Mesenchymal stem cell (in vitro differentiated cells and primary cell): ENCODE measurements around the gene DLX5.
A peak's percentile ranks its signal among the peaks of the same experiment; 100 is the strongest.

Source experiments
- DNase-seq: peaks from one replicate; pipeline ENCODE4 v3.0.0-alpha.2; 2013
- H2AFZ ChIP-seq: one replicate; pipeline ENCODE4 v1.6.1; 2013; ENCODE audit warnings: low read depth, mild to moderate bottlenecking, control low read depth, inconsistent platforms, low read length, moderate library complexity
- H2AK5ac ChIP-seq: 2 replicates; pipeline ENCODE4 v1.6.1; 2013; ENCODE audit warnings: low read length, moderate library complexity, mild to moderate bottlenecking, inconsistent platforms; ENCODE audit not compliant: severe bottlenecking
- H2BK120ac ChIP-seq: one replicate; pipeline ENCODE4 v1.6.1; 2013; ENCODE audit warnings: low read depth, mild to moderate bottlenecking, inconsistent platforms, low read length, moderate library complexity
- H2BK12ac ChIP-seq, 2 experiments: one replicate each; pipeline ENCODE4 v1.6.1; 2013; ENCODE audit warnings: inconsistent platforms in 2 of 2, low read length in 2 of 2, mild to moderate bottlenecking in 2 of 2, moderate library complexity in 2 of 2, control low read depth in 1 of 2
- H2BK15ac ChIP-seq: one replicate; pipeline ENCODE4 v1.6.1; 2013; ENCODE audit warnings: mild to moderate bottlenecking, low read depth, inconsistent platforms; ENCODE audit not compliant: poor library complexity, severe bottlenecking
- H2BK5ac ChIP-seq: 2 replicates; pipeline ENCODE4 v1.6.1; 2013; ENCODE audit warnings: low read depth, mild to moderate bottlenecking, low read length, control low read depth, inconsistent platforms; ENCODE audit not compliant: poor library complexity, severe bottlenecking
- H3K14ac ChIP-seq, 2 experiments: one replicate each; pipeline ENCODE4 v1.6.1; 2013; ENCODE audit warnings: inconsistent platforms in 2 of 2, low read length in 2 of 2, control low read depth in 1 of 2, mild to moderate bottlenecking in 1 of 2, moderate library complexity in 1 of 2
- H3K18ac ChIP-seq, 2 experiments: one replicate each; pipeline ENCODE4 v1.6.1; 2013; ENCODE audit warnings: inconsistent platforms in 2 of 2, low read length in 2 of 2, control low read depth in 1 of 2, low read depth in 1 of 2, mild to moderate bottlenecking in 1 of 2
- H3K23ac ChIP-seq, 2 experiments: one replicate each; pipeline ENCODE4 v1.6.1; 2013; ENCODE audit warnings: inconsistent platforms in 2 of 2, low read length in 2 of 2, mild to moderate bottlenecking in 2 of 2, moderate library complexity in 2 of 2, control low read depth in 1 of 2
- H3K27ac ChIP-seq: 2 replicates; pipeline ENCODE4 v1.5.1; 2013; ENCODE audit warnings: mild to moderate bottlenecking, moderate library complexity, low read length, control low read depth, inconsistent platforms; ENCODE audit not compliant: poor library complexity, severe bottlenecking
- H3K27me3 ChIP-seq, 2 experiments: 2 replicates each; pipeline versions ENCODE4 v1.6.1 to v1.7.0; 2013; ENCODE audit warnings: low read length in 2 of 2, mild to moderate bottlenecking in 2 of 2, moderate library complexity in 2 of 2, control low read depth in 1 of 2, inconsistent platforms in 1 of 2; ENCODE audit not compliant: control insufficient read depth in 1 of 2, insufficient read depth in 1 of 2
- H3K36me3 ChIP-seq, 2 experiments: 2 replicates each; pipeline versions ENCODE4 v1.6.1 to v1.7.0; 2013; ENCODE audit warnings: low read length in 2 of 2, control low read depth in 1 of 2, inconsistent platforms in 1 of 2, low read depth in 1 of 2, mild to moderate bottlenecking in 1 of 2; ENCODE audit not compliant: insufficient read depth in 2 of 2, control insufficient read depth in 1 of 2
- H3K4ac ChIP-seq, 2 experiments: one replicate each; pipeline ENCODE4 v1.6.1; 2013; ENCODE audit warnings: inconsistent platforms in 2 of 2, low read length in 2 of 2, mild to moderate bottlenecking in 2 of 2, moderate library complexity in 2 of 2, control low read depth in 1 of 2, low read depth in 1 of 2
- H3K4me1 ChIP-seq: 2 replicates; pipeline ENCODE4 v1.6.1; 2013; ENCODE audit warnings: low read depth, low read length, control low read depth; ENCODE audit not compliant: control insufficient read depth, insufficient read depth
- H3K4me2 ChIP-seq: 2 replicates; pipeline ENCODE4 v1.6.1; 2013; ENCODE audit warnings: low read length, mild to moderate bottlenecking, inconsistent platforms; ENCODE audit not compliant: poor library complexity, severe bottlenecking
- H3K4me3 ChIP-seq, 2 experiments: 2 replicates each; pipeline versions ENCODE4 v1.5.1 to v1.7.0; 2013; ENCODE audit warnings: low read length in 2 of 2, mild to moderate bottlenecking in 2 of 2, control low read depth in 1 of 2, low read depth in 1 of 2; ENCODE audit not compliant: insufficient read depth in 1 of 2
- H3K79me1 ChIP-seq: replicated peaks from 2 replicates; pipeline ENCODE4 v1.6.1; 2013; ENCODE audit warnings: mild to moderate bottlenecking, control low read depth, low read length, inconsistent platforms; ENCODE audit not compliant: poor library complexity, severe bottlenecking
- H3K9ac ChIP-seq: 2 replicates; pipeline ENCODE4 v1.7.0; 2013; ENCODE audit warnings: mild to moderate bottlenecking, low read length, moderate library complexity
- H3K9me3 ChIP-seq: 2 replicates; pipeline ENCODE4 v1.7.0; 2013; ENCODE audit warnings: mild to moderate bottlenecking, low read length; ENCODE audit not compliant: control insufficient read depth
- H4K8ac ChIP-seq: one replicate; pipeline ENCODE4 v1.6.1; 2013; ENCODE audit warnings: inconsistent platforms, mild to moderate bottlenecking, low read length, moderate library complexity
- H4K91ac ChIP-seq: one replicate; pipeline ENCODE4 v1.6.1; 2013; ENCODE audit warnings: mild to moderate bottlenecking, low read length, inconsistent platforms
- WGBS: methylation state at CpG from one replicate; pipeline ENCODE4 v1.1.7; 2013; ENCODE audit warnings: mixed read lengths; 5-methylcytosine and 5-hydroxymethylcytosine counted together

DLX5 gene

DNA sequence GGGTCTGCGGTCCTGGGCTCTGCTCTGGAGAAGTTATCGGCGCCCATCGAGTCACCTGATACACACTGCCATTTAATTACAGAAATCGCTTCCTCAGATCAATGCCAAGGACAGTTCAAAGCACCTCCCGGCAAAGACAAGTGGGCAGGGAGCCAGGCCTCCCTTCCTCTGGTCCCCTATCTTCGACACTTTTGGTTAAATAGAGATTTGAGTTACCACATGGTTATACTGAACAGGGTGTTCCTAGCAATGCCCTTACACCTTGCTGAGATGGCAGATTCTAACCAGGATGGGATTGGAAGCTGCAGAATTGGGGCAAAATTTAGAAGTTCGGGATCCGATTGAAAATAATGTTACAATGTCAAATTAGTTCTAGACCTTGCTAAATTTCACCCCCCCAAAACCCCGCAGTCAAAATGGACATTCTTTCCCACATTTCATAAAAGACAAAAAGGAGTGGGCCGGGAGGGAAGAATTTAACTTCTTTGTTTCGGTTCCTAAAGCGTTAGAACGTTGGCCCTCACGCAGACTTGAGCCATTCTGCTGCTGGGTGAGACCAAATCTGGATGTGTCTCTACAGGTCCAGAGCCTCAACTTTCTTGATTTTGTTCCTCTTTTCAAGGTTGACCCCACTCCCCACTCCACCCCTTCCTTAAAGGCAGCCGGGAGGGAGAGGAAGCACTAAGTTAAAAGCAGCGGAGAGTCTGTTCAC is 2.2 kb upstream of the DLX5 start:
- 23% methylated on average over 13 of the region's 17 CpGs for WGBS
- Histone ChIP-seq H4K91ac (no peak overlapping the region), H3K36me3 (no peaks in the 10 kb centered on the region)

DNA sequence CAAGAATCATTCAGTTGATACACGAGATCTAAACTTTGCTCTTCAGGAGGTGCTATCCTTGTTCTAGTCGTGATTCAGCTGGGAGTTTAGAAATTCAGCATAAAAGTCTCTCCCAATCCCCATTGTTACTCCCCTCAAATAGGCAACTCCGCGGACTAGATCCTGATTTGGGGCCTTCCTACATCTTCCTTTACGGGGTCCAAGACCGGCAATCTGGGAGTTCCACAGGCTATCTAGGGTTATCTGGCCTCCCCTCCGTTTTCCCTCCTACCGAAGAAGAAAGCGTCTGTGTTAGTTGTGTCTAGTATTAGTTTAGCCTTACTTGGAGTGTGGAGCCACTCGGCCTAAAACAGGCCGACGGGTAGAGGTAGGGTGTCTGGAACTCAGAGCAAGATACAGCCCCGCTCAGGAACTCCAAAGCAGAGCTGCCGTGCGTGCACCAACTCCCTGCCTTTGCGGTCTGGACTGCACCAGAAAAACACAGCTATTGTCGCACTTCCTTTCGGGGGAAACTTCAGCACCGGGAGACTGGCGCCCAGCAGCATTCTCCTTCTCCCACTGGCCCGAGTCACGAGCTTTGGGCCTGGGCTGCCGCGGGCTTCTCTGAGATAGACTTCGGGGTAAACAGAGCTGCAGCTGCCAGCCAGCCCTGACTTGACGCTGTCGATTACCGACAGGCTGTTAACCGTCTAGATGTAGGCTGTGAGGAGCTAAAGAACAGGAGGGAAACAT is 1.5 kb upstream of the DLX5 start:
- Histone ChIP-seq H2BK120ac (no peak overlapping the region), H2BK5ac (no peak overlapping the region), H3K27me3 (peaks cover 63 to 77% of the 10 kb centered on the region in 2 experiments), H4K8ac (no peak overlapping the region), H3K9ac (no peak overlapping the region), H3K27ac (no peak overlapping the region), H2BK15ac (no peak overlapping the region), H3K18ac (no peak overlapping the region), H2AK5ac (no peak overlapping the region), H3K79me1 (no peaks in the 10 kb centered on the region), H3K4me3 (no peak overlapping the region), H2AFZ (no peak overlapping the region), H3K14ac (no peak overlapping the region), H3K36me3 (no peaks in the 10 kb centered on the region), H3K23ac (no peak overlapping the region), H2BK12ac (no peak overlapping the region), H3K4me2 (peak overlapping the region; percentile 32), H3K9me3 (no peaks in the 10 kb centered on the region), H3K4me1 (peaks cover 17% of the 10 kb centered on the region), H4K91ac (no peak overlapping the region), H3K4ac (no peak overlapping the region)
- 2% methylated on average over 20 of the region's 29 CpGs for WGBS
- peak; percentile 20 for DNase-seq

More for the DNA sequence above, 2.2 kb upstream of the DLX5 start:
- Histone ChIP-seq H3K23ac (no peak overlapping the region), H3K4ac (no peak overlapping the region), H3K4me1 (peaks cover 15% of the 10 kb centered on the region), H2AFZ (no peak overlapping the region), H2AK5ac (no peak overlapping the region), H2BK5ac (no peak overlapping the region), H2BK120ac (no peak overlapping the region), H3K18ac (no peak overlapping the region), H3K4me3 (peak overlapping the region in 1 of 2 experiments; percentile 74), H3K27ac (no peak overlapping the region), H3K79me1 (no peaks in the 10 kb centered on the region), H3K27me3 (peaks cover 56 to 70% of the 10 kb centered on the region in 2 experiments), H2BK12ac (no peak overlapping the region), H3K14ac (no peak overlapping the region), H3K9ac (peak overlapping the region; percentile 63), H3K4me2 (peak overlapping the region; percentile 85), H2BK15ac (no peak overlapping the region), H4K8ac (no peak overlapping the region), H3K9me3 (no peaks in the 10 kb centered on the region)
- DNase-seq = no peak

DNA sequence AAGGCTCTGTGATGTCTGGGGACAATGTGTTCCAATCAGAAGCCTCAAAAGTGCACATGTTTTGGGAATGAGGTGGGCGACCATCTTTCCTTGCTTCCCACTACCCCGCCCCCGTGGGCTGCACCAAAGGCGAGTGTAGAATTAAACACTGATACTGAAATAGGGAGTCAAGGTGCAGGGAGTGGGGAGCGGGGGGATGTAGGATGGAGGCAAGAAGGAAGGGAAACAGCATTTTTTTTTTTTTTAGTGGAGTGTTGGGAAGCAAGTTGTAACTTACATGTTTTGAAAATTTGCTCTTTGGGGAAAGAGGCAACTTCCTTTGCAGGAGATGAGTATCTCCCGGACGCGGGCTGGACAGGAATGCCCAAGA is 484 bp upstream of the DLX5 start:
- peak overlapping the region in 1 of 2 experiments; percentile 78 for H3K4me3 ChIP-seq
- H3K9ac ChIP-seq = peak overlapping the region; percentile 32
- no peak overlapping the region for H2BK5ac ChIP-seq
- no peak overlapping the region for H3K4me2 ChIP-seq
- H2AK5ac ChIP-seq = no peak overlapping the region
- H3K23ac ChIP-seq = no peak overlapping the region
- H3K36me3 ChIP-seq = no peaks in the 10 kb centered on the region
- H3K18ac ChIP-seq = no peak overlapping the region
- H2BK12ac ChIP-seq = no peak overlapping the region
- no peak overlapping the region for H3K4ac ChIP-seq
- no peak overlapping the region for H2AFZ ChIP-seq
- H3K4me1 ChIP-seq = peaks cover 22% of the 10 kb centered on the region
- H3K14ac ChIP-seq = no peak overlapping the region
- WGBS = 4% methylated on average over 8 of the region's 8 CpGs
- DNase-seq = no peak
- H4K8ac ChIP-seq = no peak overlapping the region
- peaks cover 70 to 77% of the 10 kb centered on the region in 2 experiments for H3K27me3 ChIP-seq
- no peak overlapping the region for H3K27ac ChIP-seq
- no peak overlapping the region for H2BK120ac ChIP-seq
- H2BK15ac ChIP-seq = no peak overlapping the region
- H4K91ac ChIP-seq = no peak overlapping the region
- H3K79me1 ChIP-seq = no peaks in the 10 kb centered on the region
- no peaks in the 10 kb centered on the region for H3K9me3 ChIP-seq

DNA sequence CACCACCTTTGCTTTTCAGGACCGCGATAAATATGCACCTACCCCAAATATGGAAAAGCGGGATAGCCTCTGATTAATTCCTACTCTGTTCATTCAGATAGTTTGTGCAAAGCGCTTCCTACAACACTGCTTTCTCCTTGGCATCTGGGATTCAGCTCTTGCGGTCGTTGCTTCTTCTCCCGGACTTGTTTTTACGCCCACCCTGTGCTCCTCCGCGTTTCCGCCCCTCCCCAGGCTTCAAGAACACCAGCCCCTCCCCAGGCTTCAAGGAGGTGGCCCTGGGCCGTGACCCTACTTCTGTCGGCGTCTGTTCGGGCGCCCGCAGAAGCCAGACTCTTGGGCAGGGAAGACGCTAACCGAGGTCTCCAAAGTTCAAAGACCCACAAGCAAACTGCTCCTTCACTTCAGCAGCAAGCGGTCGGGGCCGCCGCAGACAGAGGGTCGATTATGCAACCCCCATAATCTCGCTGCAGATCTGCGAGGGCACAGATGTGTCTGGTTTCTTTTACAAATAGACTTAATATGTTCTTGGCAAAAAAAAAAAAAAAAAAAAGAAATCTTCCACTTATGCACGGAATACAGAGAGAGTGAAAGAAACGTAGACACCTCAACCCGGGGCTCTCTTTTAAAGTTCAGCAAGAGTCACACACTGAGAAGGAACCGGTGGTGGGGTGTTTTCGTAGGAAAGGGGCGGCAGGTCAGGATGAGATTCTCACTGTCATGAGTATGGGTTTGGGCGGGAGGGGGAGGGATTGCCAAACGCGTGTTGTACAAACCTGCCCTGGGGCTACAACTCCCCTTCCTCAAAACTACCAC is 1.9 kb downstream of the DLX5 start:
- Histone ChIP-seq H2BK15ac (no peak overlapping the region), H2AFZ (no peak overlapping the region), H3K4me2 (no peak overlapping the region), H3K36me3 (no peaks in the 10 kb centered on the region), H2BK5ac (no peak overlapping the region), H2AK5ac (no peak overlapping the region), H3K4me3 (no peak overlapping the region), H3K18ac (no peak overlapping the region), H3K23ac (no peak overlapping the region), H3K79me1 (no peaks in the 10 kb centered on the region), H3K27ac (no peak overlapping the region), H2BK12ac (no peak overlapping the region), H3K9ac (no peak overlapping the region), H4K8ac (no peak overlapping the region), H4K91ac (no peak overlapping the region), H3K9me3 (no peaks in the 10 kb centered on the region), H2BK120ac (no peak overlapping the region), H3K27me3 (peaks cover 93 to 98% of the 10 kb centered on the region in 2 experiments), H3K4me1 (peaks cover 24% of the 10 kb centered on the region), H3K14ac (no peak overlapping the region), H3K4ac (no peak overlapping the region)
- WGBS = 1% methylated on average over 27 of the region's 35 CpGs
- no peak for DNase-seq
